HepG2 (cell line): Measurements from ENCODE around the gene PIEZO1. TPM values are rescaled to one million over a fixed set of nuclear protein-coding genes. Genes with fewer than 3 reads are reported as not detected.

Experiments used
- ATAC-seq: fragments of 200-7000 bp; cut with Tn5 transposase; 3 replicates; pipeline ENCODE4 v1.9.1; 2020; ENCODE audit warnings: mild to moderate bottlenecking, moderate library complexity
- BruUV-seq: library from RNA; stranded (reverse); fragments of 400-500 nt; replicated peaks from 2 replicates; lab custom pipeline; 2021; lab: Mats Ljungman, UMichigan
- CTCF ChIA-PET: fragments of 300-600 bp; formaldehyde crosslinking; extraction: SDS; loops from one replicate; lab custom pipeline; 2021; ENCODE audit warnings: low total read pairs, inconsistent platforms, low intra/inter-chr PET ratio; lab: Yijun Ruan, JAX
- POLR2A ChIA-PET: fragments of 350-600 bp; sonication (Branson Sonifier 250); formaldehyde crosslinking; loops from one replicate; lab custom pipeline; 2020; ENCODE audit warnings: antibody characterized with exemption, inconsistent platforms; lab: Yijun Ruan, JAX
- DNase-seq: peaks from one replicate; pipeline ENCODE4 v3.0.0-alpha.2; 2015; ENCODE audit warnings: low spot score
- FAIRE-seq: peaks from 3 replicates; lab custom pipeline; 2011; peaks lifted over from hg19 to GRCh38; lab: Jason Lieb, UNC
- H2AFZ ChIP-seq: one replicate; pipeline ENCODE4 v1.6.1; 2011; ENCODE audit warnings: low read length, inconsistent platforms
- H3K27ac ChIP-seq: fragments of 300-600 bp; 3 replicates; pipeline ENCODE4 v1.8.0; 2011; ENCODE audit warnings: mixed run types, mild to moderate bottlenecking, mixed read lengths, low read length, inconsistent platforms; ENCODE audit not compliant: insufficient read depth; ENCODE audit errors: extremely low read length
- H3K27me3 ChIP-seq, 2 experiments: fragments of 200-600 bp in 1 of 2; 2 replicates in 1 of 2; 3 replicates in 1 of 2; pipeline versions ENCODE4 v1.6.0 to v1.8.0; 2011; ENCODE audit warnings: low read length in 2 of 2, mild to moderate bottlenecking in 2 of 2, moderate library complexity in 2 of 2, inconsistent platforms in 1 of 2; ENCODE audit not compliant: insufficient read depth in 2 of 2, control insufficient read depth in 1 of 2
- H3K36me3 ChIP-seq, 2 experiments: fragments of 200-600 bp in 1 of 2; replicated peaks in 1 of 2; 2 replicates in 1 of 2; 3 replicates in 1 of 2; pipeline versions ENCODE4 v1.5.1 to v1.8.0; 2011; ENCODE audit warnings: low read length in 2 of 2, inconsistent platforms in 1 of 2; ENCODE audit not compliant: insufficient read depth in 2 of 2, control insufficient read depth in 1 of 2
- H3K4me1 ChIP-seq: 2 replicates; pipeline ENCODE4 v1.5.1; 2012; ENCODE audit warnings: low read length, inconsistent platforms; ENCODE audit not compliant: insufficient read depth
- H3K4me2 ChIP-seq: 2 replicates; pipeline ENCODE4 v1.6.0; 2011; ENCODE audit warnings: low read depth, low read length, inconsistent platforms
- H3K4me3 ChIP-seq, 3 experiments: fragments of 200-600 bp in 1 of 3; sonication (generic), shearing (Covaris generic) in 1 of 3; replicated peaks in 1 of 3; 2 replicates each; pipeline ENCODE4 v1.5.1; 2011 to 2016; ENCODE audit warnings: low read length in 3 of 3, inconsistent platforms in 2 of 3, low read depth in 2 of 3, mild to moderate bottlenecking in 2 of 3, control low read depth in 1 of 3, mixed read lengths in 1 of 3; ENCODE audit not compliant: insufficient read depth in 1 of 3
- H3K79me2 ChIP-seq: one replicate; pipeline ENCODE4 v1.6.1; 2011; ENCODE audit warnings: low read length, inconsistent platforms; ENCODE audit not compliant: insufficient read depth
- H3K9ac ChIP-seq: 2 replicates; pipeline ENCODE4 v1.6.0; 2011; ENCODE audit warnings: mild to moderate bottlenecking, low read depth, low read length, inconsistent platforms; ENCODE audit not compliant: insufficient read depth
- H3K9me3 ChIP-seq: 2 replicates; pipeline ENCODE4 v1.5.1; 2012; ENCODE audit warnings: mild to moderate bottlenecking, low read length
- H4K20me1 ChIP-seq: 2 replicates; pipeline ENCODE4 v1.6.0; 2011; ENCODE audit warnings: inconsistent platforms, mild to moderate bottlenecking, low read length, moderate library complexity; ENCODE audit not compliant: insufficient read depth
- ATAD3A ChIP-seq: sonication (generic); formaldehyde crosslinking; IDR thresholded peaks from 2 replicates; pipeline ENCODE4 v1.4.0; 2020; ENCODE audit warnings: missing genetic modification reagents
- CBX1 ChIP-seq: IDR thresholded peaks from one replicate; pipeline ENCODE4 v1.6.1; 2016; ENCODE audit warnings: antibody characterized with exemption, low read depth
- KDM5B ChIP-seq: sonication (generic); formaldehyde crosslinking; IDR thresholded peaks from 2 replicates; pipeline ENCODE4 v1.4.0; 2020; ENCODE audit warnings: missing genetic modification reagents, mild to moderate bottlenecking, borderline replicate concordance
- ZBTB7B ChIP-seq: sonication (generic); formaldehyde crosslinking; IDR thresholded peaks from 2 replicates; pipeline ENCODE4 v1.4.0; 2020; ENCODE audit warnings: missing genetic modification reagents
- ZMYM2 ChIP-seq: sonication (generic); formaldehyde crosslinking; IDR thresholded peaks from 2 replicates; pipeline ENCODE4 v1.8.0; 2022; ENCODE audit warnings: mild to moderate bottlenecking, missing genetic modification reagents
- ZNF292 ChIP-seq: sonication (generic); formaldehyde crosslinking; IDR thresholded peaks from 2 replicates; pipeline ENCODE4 v1.8.1; 2022; ENCODE audit warnings: mild to moderate bottlenecking, low read depth, missing genetic modification reagents, borderline replicate concordance
- ZNF331 ChIP-seq: sonication (generic); formaldehyde crosslinking; IDR thresholded peaks from 2 replicates; pipeline ENCODE4 v1.4.0; 2020; ENCODE audit warnings: missing genetic modification reagents
- ZNF34 ChIP-seq: sonication (generic); formaldehyde crosslinking; IDR thresholded peaks from 2 replicates; pipeline ENCODE4 v1.4.0; 2020; ENCODE audit warnings: mild to moderate bottlenecking, missing genetic modification reagents, borderline replicate concordance
- ZNF510 ChIP-seq: sonication (generic); formaldehyde crosslinking; IDR thresholded peaks from 2 replicates; pipeline ENCODE4 v1.4.0; 2020; ENCODE audit warnings: low read depth, mild to moderate bottlenecking, missing genetic modification reagents
- WGBS: methylation state at CpG from one replicate; pipeline ENCODE4 v1.1.6; 2017; ENCODE audit warnings: low lambda C conversion rate; 5-methylcytosine and 5-hydroxymethylcytosine counted together
- in situ Hi-C: cut with HindIII; loops from 2 replicates; pipeline ENCODE4 v1.10.0; 2017; ENCODE audit warnings: low pct_unique_long_range_greater_than_20kb; ENCODE audit not compliant: extremely low pct_ligation_motif_present
- intact Hi-C: fragments of 100-400 bp; cut with micrococcal nuclease; formaldehyde crosslinking; loops from one replicate; pipeline ENCODE4 v1.10.0; 2022; ENCODE audit not compliant: unreplicated experiment
- polyA plus RNA-seq, 8 experiments: library from polyadenylated mRNA; depleted of rRNA in 3 of 8; stranded (reverse) in 7 of 8; unstranded in 1 of 8; fragments of >200 nt; fragmentation: Illumina TruSeq in 4 of 8; extraction: Trizol in 4 of 8; gene quantifications; 2 replicates each; pipeline versions ENCODE4 v1.2.1 to v1.2.3, GENCODE V29; 2011 to 2016; ENCODE audit warnings: low read depth in 4 of 8, missing spikeins in 1 of 8, mixed read lengths in 1 of 8; ENCODE audit not compliant: insufficient read depth in 1 of 8
- total RNA-seq, 5 experiments: library from RNA; depleted of rRNA; stranded (reverse); fragments of >200 nt; fragmentation: Illumina TruSeq; extraction: Trizol; gene quantifications; 2 replicates each; pipeline ENCODE4 v1.2.3, GENCODE V29; 2016; ENCODE audit warnings: low read depth in 1 of 5
- TF ChIP-seq, protein P1 (sequence below): sonication (generic); formaldehyde crosslinking; IDR thresholded peaks from 2 replicates; pipeline ENCODE4 v1.4.0; 2020; ENCODE audit warnings: missing genetic modification reagents
- TF ChIP-seq, protein P2 (sequence below): sonication (generic); formaldehyde crosslinking; IDR thresholded peaks from 2 replicates; pipeline ENCODE4 v1.8.0; 2022; ENCODE audit warnings: mild to moderate bottlenecking, missing genetic modification reagents, moderate library complexity
- TF ChIP-seq, protein P3 (sequence below): sonication (generic); formaldehyde crosslinking; IDR thresholded peaks from 2 replicates; pipeline ENCODE4 v1.9.0; 2022; ENCODE audit warnings: missing genetic modification reagents, mild to moderate bottlenecking, borderline replicate concordance
- TF ChIP-seq, protein P4 (sequence below): sonication (generic); formaldehyde crosslinking; IDR thresholded peaks from 2 replicates; pipeline ENCODE4 v1.5.0; 2020; ENCODE audit warnings: missing genetic modification reagents

Gene PIEZO1
- total and polyA plus RNA-seq, 2 of the 13 experiments (the other 11 are each of a cell fraction or from before 2014, with no cell fraction given), result 67.9 to 85.0 TPM

DNA sequence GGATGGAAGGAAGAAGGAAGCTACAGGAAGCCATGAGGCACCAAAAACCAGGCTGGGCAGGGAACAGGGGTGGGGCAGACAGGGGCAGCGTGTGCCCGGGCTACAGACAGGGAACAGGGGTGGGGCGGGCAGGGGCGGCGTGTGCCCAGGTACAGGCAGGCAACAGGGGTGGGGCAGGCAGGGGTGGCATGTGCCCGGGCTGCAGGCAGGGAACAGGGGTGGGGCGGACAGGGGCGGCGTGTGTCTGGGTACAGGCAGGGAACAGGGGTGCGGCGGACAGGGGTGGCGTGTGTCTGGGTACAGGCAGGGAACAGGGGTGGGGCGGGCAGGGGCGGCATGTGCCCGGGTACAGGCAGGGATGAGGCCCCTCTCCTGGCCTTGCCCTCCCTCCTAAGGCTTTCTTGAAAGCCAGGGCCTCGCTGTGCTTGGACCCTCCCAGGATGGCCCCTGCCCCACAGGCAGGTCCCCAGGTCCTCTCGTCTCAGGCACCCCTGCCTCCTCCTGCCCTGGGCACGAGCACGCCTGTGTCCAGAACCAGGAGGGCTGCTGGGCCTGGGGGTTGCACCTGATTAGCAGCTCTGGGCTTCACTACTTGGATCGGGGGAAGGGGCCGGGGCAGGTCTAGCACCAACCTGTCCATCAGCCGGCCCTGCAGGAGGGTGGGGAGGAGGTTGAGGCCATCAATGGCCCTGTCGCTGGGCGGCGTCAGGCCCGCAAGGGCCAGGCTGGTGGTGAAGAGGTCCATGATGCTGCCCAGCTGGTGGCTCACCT is 41.2 kb upstream of the PIEZO1 start:
- no peak overlapping the region for H3K27ac ChIP-seq
- WGBS, result 96% methylated on average over 22 of the region's 26 CpGs
- H3K4me3 ChIP-seq, result no peak overlapping the region
- TF ChIP-seq ZNF331 (CRISPR knock-in tag), result no peak
- TF ChIP-seq, all 625 proteins: peak for 0
- H3K27me3 ChIP-seq, result no peaks in the 10 kb centered on the region
- H3K4me1 ChIP-seq, result peaks cover 2% of the 10 kb centered on the region; the same call in 1 of the 2 replicates
- H3K79me2 ChIP-seq, result no peaks in the 10 kb centered on the region
- BruUV-seq, result no TSS peak
- H3K36me3 ChIP-seq, result no peaks in the 10 kb centered on the region
- ChIA-PET POLR2A (no interaction called here), CTCF (no interaction called here)
- no peak overlapping the region for H3K4me2 ChIP-seq
- no peak overlapping the region for H2AFZ ChIP-seq
- intact Hi-C loops, result no loop called here
- DNase-seq, result no peak
- no peaks in the 10 kb centered on the region for H3K9me3 ChIP-seq
- H3K9ac ChIP-seq, result no peak overlapping the region
- ATAC-seq, result no peak
- no peak for FAIRE-seq
- H4K20me1 ChIP-seq, result no peaks in the 10 kb centered on the region
- in situ Hi-C loops, result no loop called here

DNA sequence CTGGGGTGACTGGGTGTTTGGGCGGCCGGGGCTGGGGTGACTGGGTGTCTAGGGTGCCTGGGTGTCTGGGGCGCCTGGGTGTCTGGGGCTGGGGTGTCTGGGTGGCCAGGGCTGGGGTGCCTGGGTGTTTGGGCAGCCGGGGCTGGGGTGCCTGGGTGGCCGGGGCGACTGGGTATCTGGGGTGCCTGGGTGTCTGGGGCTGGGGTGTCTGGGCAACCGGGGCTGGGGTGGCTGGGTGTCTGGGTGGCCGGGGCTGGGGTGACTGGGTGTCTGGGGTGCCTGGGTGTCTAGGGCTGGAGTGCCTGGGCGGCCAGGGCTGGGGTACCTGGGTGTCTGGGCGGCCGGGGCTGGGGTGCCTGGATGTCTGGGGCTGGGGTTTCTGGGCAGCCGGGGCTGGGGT is 40.1 kb upstream of the PIEZO1 start:
- DNase-seq (no peak), ATAC-seq (no peak), FAIRE-seq (no peak)
- 92% methylated on average over 2 of the region's 12 CpGs for WGBS
- Histone ChIP-seq H3K27me3 (no peaks in the 10 kb centered on the region), H3K4me3 (no peak overlapping the region), H3K4me2 (no peak overlapping the region), H3K79me2 (no peaks in the 10 kb centered on the region), H3K27ac (no peak overlapping the region), H3K4me1 (peaks cover 7% of the 10 kb centered on the region; the same call in 1 of the 2 replicates), H2AFZ (no peak overlapping the region), H4K20me1 (no peaks in the 10 kb centered on the region), H3K9me3 (no peaks in the 10 kb centered on the region), H3K9ac (no peak overlapping the region), H3K36me3 (no peaks in the 10 kb centered on the region)
- CTCF ChIA-PET, result no interaction called here
- intact Hi-C loops (no loop called here), in situ Hi-C loops (no loop called here)
- POLR2A ChIA-PET, result no interaction called here
- no TSS peak for BruUV-seq
- TF ChIP-seq ZNF34 (CRISPR knock-in tag) (no peak), KDM5B (no peak), ZNF292 (CRISPR knock-in tag) (no peak), ATAD3A (CRISPR knock-in tag) (no peak), ZNF510 (no peak), ZBTB7B (CRISPR knock-in tag) (no peak), CBX1 (no peak), ZMYM2 (CRISPR knock-in tag) (no peak)
- TF ChIP-seq, protein P1, sequence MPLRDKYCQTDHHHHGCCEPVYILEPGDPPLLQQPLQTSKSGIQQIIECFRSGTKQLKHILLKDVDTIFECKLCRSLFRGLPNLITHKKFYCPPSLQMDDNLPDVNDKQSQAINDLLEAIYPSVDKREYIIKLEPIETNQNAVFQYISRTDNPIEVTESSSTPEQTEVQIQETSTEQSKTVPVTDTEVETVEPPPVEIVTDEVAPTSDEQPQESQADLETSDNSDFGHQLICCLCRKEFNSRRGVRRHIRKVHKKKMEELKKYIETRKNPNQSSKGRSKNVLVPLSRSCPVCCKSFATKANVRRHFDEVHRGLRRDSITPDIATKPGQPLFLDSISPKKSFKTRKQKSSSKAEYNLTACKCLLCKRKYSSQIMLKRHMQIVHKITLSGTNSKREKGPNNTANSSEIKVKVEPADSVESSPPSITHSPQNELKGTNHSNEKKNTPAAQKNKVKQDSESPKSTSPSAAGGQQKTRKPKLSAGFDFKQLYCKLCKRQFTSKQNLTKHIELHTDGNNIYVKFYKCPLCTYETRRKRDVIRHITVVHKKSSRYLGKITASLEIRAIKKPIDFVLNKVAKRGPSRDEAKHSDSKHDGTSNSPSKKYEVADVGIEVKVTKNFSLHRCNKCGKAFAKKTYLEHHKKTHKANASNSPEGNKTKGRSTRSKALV (CRISPR knock-in tag), result no peak
- TF ChIP-seq, protein P2, sequence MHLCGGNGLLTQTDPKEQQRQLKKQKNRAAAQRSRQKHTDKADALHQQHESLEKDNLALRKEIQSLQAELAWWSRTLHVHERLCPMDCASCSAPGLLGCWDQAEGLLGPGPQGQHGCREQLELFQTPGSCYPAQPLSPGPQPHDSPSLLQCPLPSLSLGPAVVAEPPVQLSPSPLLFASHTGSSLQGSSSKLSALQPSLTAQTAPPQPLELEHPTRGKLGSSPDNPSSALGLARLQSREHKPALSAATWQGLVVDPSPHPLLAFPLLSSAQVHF, result no peak
- TF ChIP-seq, protein P3, sequence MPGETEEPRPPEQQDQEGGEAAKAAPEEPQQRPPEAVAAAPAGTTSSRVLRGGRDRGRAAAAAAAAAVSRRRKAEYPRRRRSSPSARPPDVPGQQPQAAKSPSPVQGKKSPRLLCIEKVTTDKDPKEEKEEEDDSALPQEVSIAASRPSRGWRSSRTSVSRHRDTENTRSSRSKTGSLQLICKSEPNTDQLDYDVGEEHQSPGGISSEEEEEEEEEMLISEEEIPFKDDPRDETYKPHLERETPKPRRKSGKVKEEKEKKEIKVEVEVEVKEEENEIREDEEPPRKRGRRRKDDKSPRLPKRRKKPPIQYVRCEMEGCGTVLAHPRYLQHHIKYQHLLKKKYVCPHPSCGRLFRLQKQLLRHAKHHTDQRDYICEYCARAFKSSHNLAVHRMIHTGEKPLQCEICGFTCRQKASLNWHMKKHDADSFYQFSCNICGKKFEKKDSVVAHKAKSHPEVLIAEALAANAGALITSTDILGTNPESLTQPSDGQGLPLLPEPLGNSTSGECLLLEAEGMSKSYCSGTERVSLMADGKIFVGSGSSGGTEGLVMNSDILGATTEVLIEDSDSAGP (CRISPR knock-in tag), result no peak
- TF ChIP-seq, protein P4, sequence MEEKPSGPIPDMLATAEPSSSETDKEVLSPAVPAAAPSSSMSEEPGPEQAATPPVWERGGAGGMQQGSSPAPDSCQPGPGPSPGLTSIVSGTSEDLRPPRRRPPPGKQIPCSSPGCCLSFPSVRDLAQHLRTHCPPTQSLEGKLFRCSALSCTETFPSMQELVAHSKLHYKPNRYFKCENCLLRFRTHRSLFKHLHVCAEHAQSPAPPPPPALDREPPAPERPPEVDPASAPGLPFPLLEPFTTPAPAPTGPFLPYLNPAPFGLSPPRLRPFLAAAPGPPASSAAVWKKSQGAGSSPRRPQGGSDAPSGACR (CRISPR knock-in tag), result no peak
